HS-5 (cell line): Measurements from ENCODE around the gene KCNB1.
"Not testable (repeated sequence)": the region's sequence is repeated elsewhere in the genome, so short reads cannot be mapped to it uniquely, and the experiment has no call there.

Source experiments
- DNase-seq: peaks from one replicate; pipeline ENCODE4 v3.0.0-alpha.2; 2012; ENCODE audit warnings: low read depth

The KCNB1 gene

DNA sequence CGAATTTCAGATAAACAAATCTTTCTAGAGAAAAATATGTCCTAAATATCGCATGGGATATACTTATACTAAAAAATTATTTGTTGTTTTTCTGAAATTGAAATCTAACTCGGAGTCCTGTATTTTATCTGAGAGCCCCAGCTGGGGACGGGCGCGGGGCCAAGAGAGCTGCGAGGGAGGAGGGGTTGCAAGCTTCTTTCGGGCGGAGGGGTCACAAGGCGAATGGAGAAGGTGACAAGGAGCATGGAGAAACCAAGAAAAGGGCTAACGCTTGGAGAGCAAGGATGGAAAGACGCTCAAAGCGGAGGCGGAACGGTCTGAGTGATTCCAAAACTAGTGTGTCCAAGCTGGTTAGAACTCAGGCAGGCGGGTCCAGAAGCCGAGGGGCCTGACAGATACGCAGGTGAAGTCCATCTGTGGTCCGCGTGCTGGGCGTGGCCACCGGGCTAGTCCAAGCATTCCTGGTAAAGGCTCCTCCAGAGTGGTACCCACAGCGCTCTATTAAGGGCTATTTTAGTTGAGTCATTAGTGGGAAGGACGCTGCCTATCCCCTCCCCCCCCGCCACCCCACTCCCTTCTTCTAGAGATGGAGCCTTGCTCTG is 163.2 kb downstream of the KCNB1 start:
- DNase-seq = no peak

DNA sequence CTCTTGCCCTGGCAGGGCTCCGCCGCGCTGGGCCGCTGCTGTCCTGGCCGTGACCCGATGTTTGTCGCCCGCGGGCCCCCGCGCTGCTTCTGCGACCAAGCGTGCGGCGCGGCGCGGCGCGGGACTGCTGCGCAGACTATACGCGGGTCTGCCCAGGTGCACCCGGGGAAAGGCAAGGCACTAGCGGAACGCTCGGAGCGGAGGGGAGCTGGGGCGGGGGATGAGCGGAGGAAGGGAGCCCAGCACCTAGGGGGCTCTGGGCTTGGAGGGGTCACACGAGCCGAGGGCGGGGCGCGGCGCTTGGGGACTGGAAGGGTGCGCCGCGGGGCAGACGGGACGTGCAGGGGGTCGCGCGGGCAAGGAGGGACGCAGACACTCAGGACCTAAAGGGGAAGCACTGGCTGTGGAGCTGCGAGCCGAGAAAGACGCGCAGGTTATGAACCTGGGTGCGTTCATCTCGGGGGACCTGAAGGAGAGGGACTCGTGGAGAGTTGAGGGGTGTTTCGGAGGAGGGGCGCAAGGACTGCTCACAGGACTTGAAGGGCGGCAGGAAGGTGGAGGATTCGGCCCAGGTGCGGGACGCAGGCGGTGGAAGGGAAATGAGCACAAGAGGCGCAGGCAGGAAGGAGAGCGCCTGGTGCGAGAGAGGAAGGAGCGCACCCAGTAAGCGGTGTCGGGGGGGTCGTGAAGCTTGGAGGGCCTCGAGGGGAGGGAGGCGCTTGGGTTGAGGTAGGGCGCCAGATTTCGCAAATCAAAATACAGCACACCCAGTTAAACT is 163.8 kb downstream of the KCNB1 start:
- DNase-seq = no peak

- no peak for DNase-seq
These were observed 164.4 kb downstream of the KCNB1 start for GRCh38 chr20:49318091-49318429.

- DNase-seq = no peak
These were observed 165.8 kb downstream of the KCNB1 start for GRCh38 chr20:49316704-49317103.

GRCh38 chr20:49315580-49315979 is 166.9 kb downstream of the KCNB1 start:
- no peak for DNase-seq

- not testable (repeated sequence) for DNase-seq
These were observed 168.4 kb downstream of the KCNB1 start for GRCh38 chr20:49314052-49314451.
